HuH-7 (cell line): Measurements from ENCODE around the gene SDCCAG8.

ENCODE experiments used
- DNase-seq: peaks from one replicate; pipeline ENCODE4 v3.0.0; 2011; ENCODE audit warnings: low spot score

The SDCCAG8 gene

DNA sequence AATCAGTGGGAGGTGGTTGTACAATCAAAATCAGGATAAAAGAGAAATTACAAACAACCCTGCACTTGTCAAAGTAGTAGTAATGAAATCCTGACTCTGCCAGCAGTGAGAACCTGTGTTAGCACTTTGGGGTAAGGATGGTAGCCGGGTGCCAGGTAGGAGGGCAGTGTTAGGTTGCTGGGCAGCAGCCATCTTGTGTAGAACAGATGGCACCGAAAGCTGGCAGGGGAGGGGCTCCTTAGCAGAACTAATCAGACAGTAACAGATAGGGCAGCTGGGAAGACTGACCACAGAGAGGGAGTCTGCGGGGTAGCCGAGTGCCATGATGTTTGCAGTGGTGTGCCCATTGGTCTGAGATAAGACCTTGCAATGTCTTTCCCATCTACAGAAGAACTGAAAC lies 137.3 kb downstream of the SDCCAG8 start:
- no peak for DNase-seq

- no peak for DNase-seq
These were observed 138.2 kb downstream of the SDCCAG8 start for GRCh38 chr1:243394066-243394465.

DNA sequence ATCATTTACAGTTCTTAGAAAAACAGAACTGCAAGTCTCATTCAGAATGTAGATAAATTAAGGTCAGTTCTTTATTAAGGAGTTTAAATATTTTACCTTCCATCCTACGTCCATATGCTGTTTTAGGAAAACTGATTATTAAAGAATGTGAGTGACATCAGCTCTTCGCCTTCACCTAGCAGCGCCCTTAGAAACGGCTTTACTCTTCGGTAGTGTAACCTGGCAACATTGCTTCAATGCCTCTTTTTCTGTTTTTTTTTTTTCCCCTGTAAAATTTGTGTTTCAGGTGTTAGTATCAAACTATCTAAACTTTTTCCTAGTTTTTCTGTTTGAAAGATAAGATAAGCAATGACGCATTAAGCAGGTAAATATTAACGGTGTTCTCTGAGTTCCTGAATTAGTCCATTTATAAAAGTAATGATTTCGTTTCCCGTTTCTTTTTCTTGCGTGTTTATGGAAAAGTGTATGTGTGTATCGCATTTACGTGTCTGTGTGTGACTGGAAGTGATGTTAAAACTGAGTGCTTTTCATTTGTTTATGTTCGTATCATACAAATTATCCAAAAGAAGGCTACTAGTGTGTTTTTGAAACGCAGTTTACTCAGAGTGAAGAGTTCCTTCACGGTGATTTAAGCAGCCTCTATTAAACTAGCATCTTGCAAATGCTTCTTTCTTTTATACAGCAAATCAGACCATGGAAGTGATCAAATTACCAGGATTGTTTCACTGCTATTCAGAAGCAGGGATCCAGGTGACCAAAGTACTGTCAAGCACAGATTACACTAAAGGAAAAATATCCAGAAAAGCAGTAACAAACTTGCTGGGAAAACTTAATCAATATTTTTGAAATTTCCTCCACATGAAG lies 139.0 kb downstream of the SDCCAG8 start:
- DNase-seq = no peak

DNA sequence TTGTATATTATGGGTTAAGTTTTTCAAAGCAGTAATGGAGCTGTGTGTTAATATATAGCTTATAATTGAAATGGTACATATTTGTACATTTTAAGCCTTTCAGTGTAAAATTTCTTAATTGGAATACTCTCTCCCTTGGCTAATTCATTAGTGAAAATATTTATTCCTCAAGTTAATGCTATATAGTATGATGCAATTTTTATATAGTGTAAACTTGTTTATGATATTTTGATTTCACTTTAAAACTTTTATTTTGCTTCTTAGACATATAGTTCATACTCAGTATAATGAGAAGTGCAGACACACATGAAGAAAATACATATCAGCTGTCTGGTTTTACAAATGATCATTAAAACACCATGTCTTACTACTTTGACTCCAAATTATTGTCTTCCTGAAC lies 140.6 kb downstream of the SDCCAG8 start:
- no peak for DNase-seq

GRCh38 chr1:243396876-243397275 lies 141.0 kb downstream of the SDCCAG8 start:
- no peak for DNase-seq

DNA sequence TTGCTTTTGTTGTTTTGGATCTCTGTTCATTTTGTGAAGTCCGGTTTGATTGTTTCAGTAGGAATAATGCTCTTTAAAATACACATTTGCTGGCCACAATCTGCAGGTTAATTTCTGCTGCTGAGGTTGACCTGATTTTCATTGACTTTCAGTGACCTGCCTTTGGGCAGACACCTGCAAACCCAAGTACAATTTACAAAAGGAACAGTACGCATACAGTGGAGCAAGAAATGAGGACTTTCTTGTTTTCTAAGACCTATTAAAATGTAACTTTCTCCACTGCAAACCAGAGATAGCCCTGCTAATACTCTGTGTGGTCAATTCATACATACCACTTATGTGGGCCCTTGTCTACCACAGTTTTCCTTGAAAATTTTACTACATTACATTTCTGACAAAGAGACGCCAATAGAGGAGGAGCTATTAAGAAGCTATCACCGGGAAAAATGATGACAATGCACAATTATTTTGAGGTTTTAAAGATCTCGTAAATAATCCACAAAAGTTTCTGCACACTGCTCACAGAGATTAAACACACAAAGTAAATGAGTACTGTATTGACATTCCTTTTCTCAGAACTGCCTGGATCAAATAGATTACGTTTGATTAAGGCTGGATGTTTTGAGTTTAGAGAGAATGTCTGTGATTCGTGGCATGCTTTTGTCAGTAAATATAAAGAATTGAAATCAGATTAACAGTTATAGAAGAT lies 141.9 kb downstream of the SDCCAG8 start:
- no peak for DNase-seq

- no peak for DNase-seq
These were observed 143.8 kb downstream of the SDCCAG8 start for GRCh38 chr1:243399561-243400155.

GRCh38 chr1:243402868-243403267 lies 147.0 kb downstream of the SDCCAG8 start:
- no peak for DNase-seq

DNA sequence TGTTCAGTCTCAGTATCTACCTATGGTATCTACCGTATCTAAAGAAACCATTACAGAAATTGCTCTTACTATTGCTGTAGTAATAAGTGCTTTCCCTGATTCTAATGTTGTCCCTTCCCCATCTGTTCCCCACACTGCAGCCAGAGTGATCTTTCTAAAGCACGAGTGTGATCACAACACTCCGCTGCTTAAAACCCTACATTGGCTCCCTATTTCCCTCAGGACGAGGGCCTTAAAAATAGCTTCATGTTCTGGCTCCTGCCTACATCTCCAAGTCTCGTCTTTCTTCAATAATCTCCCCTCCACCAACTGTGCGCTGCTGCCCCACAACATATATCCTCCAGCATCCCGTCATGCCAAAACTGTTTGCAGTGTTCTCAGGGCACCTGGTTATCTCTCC lies 150.6 kb downstream of the SDCCAG8 start:
- DNase-seq = no peak

DNA sequence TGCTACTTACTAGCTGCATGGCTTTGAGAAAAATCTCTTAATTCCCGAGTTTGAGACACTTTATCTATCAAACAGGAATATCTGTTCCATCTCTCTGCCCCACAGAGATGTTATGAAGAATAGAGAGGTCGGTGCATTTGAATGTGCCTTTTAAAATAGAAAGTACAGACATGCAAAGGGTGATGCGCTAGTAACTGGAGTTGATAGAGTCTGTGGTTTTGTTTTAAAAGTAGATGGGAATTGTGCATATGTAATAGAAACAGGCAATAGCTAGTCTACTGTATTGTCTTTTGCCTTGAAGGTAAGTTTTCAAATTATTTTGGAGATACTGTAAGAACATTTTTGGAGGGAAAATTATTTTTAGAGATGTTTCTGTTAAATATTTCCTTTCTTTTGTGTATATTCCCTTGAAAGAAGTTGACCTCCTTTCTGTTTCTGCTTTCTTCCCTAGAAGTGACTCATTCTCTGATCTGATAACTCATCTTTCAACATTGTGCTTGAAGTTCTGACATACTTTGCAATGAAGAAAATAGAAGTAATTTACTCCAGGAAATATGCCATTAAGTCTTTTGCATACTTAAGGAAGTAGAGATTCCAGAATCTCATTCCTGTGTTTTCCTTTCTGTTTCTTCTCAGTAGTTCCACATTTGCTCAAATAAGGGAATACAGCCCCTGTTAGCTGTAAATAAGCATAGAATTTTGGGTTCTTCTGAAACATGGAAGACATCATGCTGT lies 151.6 kb downstream of the SDCCAG8 start:
- no peak for DNase-seq

GRCh38 chr1:243408479-243408878 lies 152.6 kb downstream of the SDCCAG8 start:
- no peak for DNase-seq

GRCh38 chr1:243409284-243409683 lies 153.4 kb downstream of the SDCCAG8 start:
- no peak for DNase-seq

GRCh38 chr1:243411472-243411871 lies 155.6 kb downstream of the SDCCAG8 start:
- DNase-seq = no peak

GRCh38 chr1:243413431-243414151 lies 157.8 kb downstream of the SDCCAG8 start:
- DNase-seq = no peak

- no peak for DNase-seq
These were observed 158.3 kb downstream of the SDCCAG8 start for GRCh38 chr1:243414152-243414494.

DNA sequence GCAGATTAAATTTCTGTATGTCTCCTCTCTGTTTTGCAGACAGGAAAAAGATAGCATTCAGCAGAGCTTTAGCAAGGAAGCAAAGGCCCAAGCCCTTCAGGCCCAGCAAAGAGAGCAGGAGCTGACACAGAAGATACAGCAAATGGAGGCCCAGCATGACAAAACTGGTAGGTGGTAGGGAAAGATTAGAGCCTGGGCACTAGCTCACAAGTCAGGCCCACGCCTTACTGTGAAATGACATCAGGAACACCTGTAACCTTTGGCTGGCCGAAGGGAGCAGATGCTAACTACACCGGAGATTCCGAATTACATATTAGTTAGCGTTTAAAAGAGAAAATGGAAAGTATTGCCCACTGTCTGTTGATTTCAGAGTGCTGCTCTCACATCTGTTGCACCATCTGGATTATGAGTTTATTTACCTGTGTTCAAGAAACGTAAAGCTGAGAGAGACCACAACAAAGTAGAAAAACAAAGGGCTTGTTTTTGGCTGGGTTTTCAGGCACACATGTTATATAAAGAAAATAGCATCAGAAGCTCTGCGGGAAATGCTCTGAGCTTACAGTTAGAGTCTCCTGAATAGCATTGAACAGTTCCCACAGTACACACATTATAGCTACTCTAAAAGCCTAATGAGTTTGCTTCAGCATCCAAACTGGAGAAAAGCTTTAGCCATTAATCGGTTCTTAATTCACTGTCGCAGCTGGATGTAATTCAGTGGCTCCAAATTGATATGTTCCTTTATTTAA lies 160.0 kb downstream of the SDCCAG8 start:
- no peak for DNase-seq

DNA sequence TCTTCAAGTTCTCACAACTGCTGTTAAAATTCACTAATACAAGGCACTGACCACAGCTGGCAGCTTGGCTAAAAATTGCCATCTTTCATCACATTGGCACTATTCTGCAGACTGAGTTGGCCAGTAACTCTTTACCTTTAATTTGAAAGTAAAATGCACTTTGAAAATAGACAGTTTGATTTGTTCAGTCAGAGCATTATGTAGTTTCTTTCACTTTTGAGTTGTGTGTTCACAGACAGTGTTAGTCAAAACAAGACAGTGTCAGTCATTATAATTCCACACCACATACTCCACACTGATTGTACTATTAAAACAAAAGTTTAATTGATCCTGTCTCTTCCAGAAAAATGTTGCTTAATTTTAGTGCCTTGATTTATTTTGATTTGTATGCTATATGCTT lies 160.7 kb downstream of the SDCCAG8 start:
- DNase-seq = no peak

- DNase-seq = no peak
These were observed 164.4 kb downstream of the SDCCAG8 start for GRCh38 chr1:243420016-243420945.

DNA sequence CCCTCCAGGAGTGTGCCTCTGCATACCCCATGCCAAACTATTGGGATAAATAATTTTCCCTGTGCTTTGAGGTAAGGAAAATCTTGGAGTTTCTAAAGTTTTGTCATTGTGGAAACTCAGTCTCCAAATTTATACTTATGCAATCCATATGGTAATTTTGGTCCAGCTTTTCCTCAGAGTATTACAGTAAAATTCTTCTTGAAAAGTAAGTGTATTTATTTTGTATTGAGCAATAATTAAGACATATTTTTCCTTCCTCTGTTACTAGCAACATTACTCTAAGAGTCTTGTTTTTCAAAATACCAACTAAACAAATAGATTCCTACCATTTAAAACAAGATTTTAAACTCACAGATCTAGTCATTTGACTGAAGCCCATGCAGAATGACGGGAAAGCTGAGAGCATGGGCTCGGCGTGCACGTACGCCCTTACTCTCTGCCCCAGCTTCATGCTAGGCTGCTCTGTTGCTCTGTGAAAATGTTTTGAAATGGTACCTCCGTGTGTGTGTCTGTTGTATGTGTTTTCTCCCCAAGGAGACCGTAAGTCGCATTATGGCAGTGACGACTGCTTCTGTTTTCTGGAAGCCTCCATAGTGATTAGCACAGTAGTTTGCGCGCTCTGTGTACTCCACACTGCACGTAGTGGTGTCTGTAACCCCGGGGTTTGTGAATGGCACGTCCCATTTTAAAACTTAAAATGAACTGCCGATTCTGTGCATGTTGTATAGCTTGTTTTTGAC lies 165.3 kb downstream of the SDCCAG8 start:
- no peak for DNase-seq
